Measurements from ENCODE around the gene SLC7A6. TPM values are rescaled to one million over a fixed set of nuclear protein-coding genes. Genes with fewer than 3 reads are reported as not detected.

The SLC7A6 gene
- total RNA-seq, 1 experiment from 2014 or later: 19.8 TPM

DNA sequence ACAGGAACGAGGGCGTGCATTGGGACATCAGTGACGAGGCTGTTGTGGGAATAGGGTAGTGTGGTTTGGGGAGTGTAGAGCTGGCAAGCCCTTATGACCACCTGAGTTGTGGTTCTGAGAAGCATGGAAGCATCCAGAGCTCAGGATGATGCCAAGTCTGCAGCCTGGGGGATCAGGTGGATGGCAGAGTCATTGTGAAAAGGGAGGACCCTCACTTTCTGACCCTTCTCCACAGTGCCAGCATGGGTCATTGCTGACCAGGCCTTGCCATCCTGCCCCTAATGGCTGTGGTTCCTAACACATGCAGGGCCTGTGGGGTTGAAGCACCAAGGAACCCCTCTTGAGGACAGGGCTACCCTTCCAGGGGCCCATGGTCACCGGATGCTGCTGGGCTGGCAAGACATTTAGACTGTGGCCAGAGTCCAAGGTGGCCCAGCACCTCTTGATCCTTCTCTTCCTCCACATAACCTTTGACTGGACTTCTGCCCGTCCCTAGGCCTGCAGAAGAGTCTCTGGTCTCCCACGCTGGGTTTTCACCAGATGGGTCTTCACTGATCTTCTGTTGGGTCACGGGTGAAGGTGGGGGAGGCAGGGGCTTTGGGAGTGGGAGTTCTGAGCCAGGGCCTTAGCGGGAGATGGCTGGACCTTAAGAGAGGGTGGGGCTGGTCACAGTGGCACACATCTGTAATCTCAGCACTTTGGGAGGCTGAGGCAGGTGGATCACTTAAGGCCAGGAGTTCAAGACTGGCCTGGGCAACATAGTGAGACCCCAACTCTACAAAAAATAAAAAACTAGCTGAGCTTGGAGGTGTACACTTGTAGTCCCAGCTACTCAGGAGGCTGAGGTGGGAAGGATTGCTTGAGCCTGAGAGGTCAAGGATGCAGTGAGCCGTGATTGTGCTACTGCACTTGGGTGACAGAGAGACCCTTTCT, 21.1 kb upstream of the SLC7A6 start:
- Histone ChIP-seq H3K27me3 (ENCODE audit: control insufficient read depth, insufficient read depth, low read length) (peaks cover 18% of the 10 kb centered on the region), H3K4me3 (ENCODE audit: insufficient read depth, low read depth, low read length) (no peak overlapping the region), H3K36me3 (replicated peaks; ENCODE audit: control insufficient read depth, insufficient read depth, low read length) (no peaks in the 10 kb centered on the region)
- peak; percentile 7 for DNase-seq

- Histone ChIP-seq H3K27me3 (ENCODE audit: control insufficient read depth, insufficient read depth, low read length) (peaks cover 18% of the 10 kb centered on the region), H3K4me3 (ENCODE audit: insufficient read depth, low read depth, low read length) (peak overlapping the region; percentile 86), H3K36me3 (replicated peaks; ENCODE audit: control insufficient read depth, insufficient read depth, low read length) (no peaks in the 10 kb centered on the region; the same call in 1 of the 2 replicates)
- DNase-seq: no peak
Observed at GRCh38 chr16:68244481-68244902, 19.8 kb upstream of the SLC7A6 start.

GRCh38 chr16:68244903-68245853, 19.1 kb upstream of the SLC7A6 start, which contains the start of gene PLA2G15:
PLA2G15 (plus strand) TSS chr16:68245373; CDS start chr16:68245427, 54 bp downstream.
- peak; percentile 100 for DNase-seq
- Histone ChIP-seq H3K27me3 (ENCODE audit: control insufficient read depth, insufficient read depth, low read length) (peaks cover 18% of the 10 kb centered on the region), H3K36me3 (replicated peaks; ENCODE audit: control insufficient read depth, insufficient read depth, low read length) (no peaks in the 10 kb centered on the region; the same call in 1 of the 2 replicates), H3K4me3 (ENCODE audit: insufficient read depth, low read depth, low read length) (peak within 1 kb of the TSS; percentile 86)

- Histone ChIP-seq H3K36me3 (replicated peaks; ENCODE audit: control insufficient read depth, insufficient read depth, low read length) (no peaks in the 10 kb centered on the region; the same call in 1 of the 2 replicates), H3K4me3 (ENCODE audit: insufficient read depth, low read depth, low read length) (no peak overlapping the region), H3K27me3 (ENCODE audit: control insufficient read depth, insufficient read depth, low read length) (peaks cover 18% of the 10 kb centered on the region)
- peak; percentile 16 for DNase-seq
Observed at GRCh38 chr16:68246121-68246520, 18.2 kb upstream of the SLC7A6 start.

- DNase-seq: no peak
- Histone ChIP-seq H3K36me3 (replicated peaks; ENCODE audit: control insufficient read depth, insufficient read depth, low read length) (no peaks in the 10 kb centered on the region; the same call in 1 of the 2 replicates), H3K4me3 (ENCODE audit: insufficient read depth, low read depth, low read length) (no peak overlapping the region), H3K27me3 (ENCODE audit: control insufficient read depth, insufficient read depth, low read length) (peaks cover 18% of the 10 kb centered on the region)
Observed at GRCh38 chr16:68246666-68247065, 17.7 kb upstream of the SLC7A6 start.

- DNase-seq: no peak
- Histone ChIP-seq H3K4me3 (ENCODE audit: insufficient read depth, low read depth, low read length) (no peak overlapping the region), H3K36me3 (replicated peaks; ENCODE audit: control insufficient read depth, insufficient read depth, low read length) (no peaks in the 10 kb centered on the region; the same call in 1 of the 2 replicates), H3K27me3 (ENCODE audit: control insufficient read depth, insufficient read depth, low read length) (peaks cover 18% of the 10 kb centered on the region)
Observed at GRCh38 chr16:68247400-68247799, 16.9 kb upstream of the SLC7A6 start.

GRCh38 chr16:68247932-68248331, 16.4 kb upstream of the SLC7A6 start:
- peaks cover 18% of the 10 kb centered on the region for H3K27me3 ChIP-seq (ENCODE audit: control insufficient read depth, insufficient read depth, low read length)
- H3K36me3 ChIP-seq (replicated peaks; ENCODE audit: control insufficient read depth, insufficient read depth, low read length): no peaks in the 10 kb centered on the region; the same call in 1 of the 2 replicates
- H3K4me3 ChIP-seq (ENCODE audit: insufficient read depth, low read depth, low read length): no peak overlapping the region
- DNase-seq: no peak

DNA sequence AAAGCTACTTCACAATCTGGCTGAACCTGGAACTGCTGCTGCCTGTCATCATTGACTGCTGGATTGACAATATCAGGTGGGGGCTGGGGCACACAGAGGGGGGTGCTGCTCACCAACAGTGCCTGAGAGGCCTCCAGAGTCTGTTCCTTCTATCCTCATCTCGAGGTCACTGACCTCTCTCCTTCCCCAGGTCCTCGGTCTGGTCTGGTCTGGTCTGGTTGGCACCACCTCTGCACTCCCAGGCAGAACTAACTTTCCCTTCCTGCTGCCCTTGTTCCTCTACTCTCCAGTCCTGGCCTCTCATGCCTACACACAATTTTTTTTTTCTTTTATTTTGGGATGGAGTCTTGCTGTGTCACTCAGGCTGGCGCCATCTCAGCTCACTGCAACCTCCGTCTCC, 15.0 kb upstream of the SLC7A6 start:
- Histone ChIP-seq H3K27me3 (ENCODE audit: control insufficient read depth, insufficient read depth, low read length) (peaks cover 13% of the 10 kb centered on the region), H3K4me3 (ENCODE audit: insufficient read depth, low read depth, low read length) (no peak overlapping the region), H3K36me3 (replicated peaks; ENCODE audit: control insufficient read depth, insufficient read depth, low read length) (no peaks in the 10 kb centered on the region; the same call in 1 of the 2 replicates)
- DNase-seq: peak; percentile 17

- no peaks in the 10 kb centered on the region; the same call in 1 of the 2 replicates for H3K36me3 ChIP-seq (replicated peaks; ENCODE audit: control insufficient read depth, insufficient read depth, low read length)
- no peak for DNase-seq
Observed at GRCh38 chr16:68250951-68251350, 13.4 kb upstream of the SLC7A6 start.

GRCh38 chr16:68251832-68252231, 12.5 kb upstream of the SLC7A6 start:
- Histone ChIP-seq H3K27me3 (ENCODE audit: control insufficient read depth, insufficient read depth, low read length) (no peaks in the 10 kb centered on the region), H3K4me3 (ENCODE audit: insufficient read depth, low read depth, low read length) (no peak overlapping the region), H3K36me3 (replicated peaks; ENCODE audit: control insufficient read depth, insufficient read depth, low read length) (no peaks in the 10 kb centered on the region; the same call in 1 of the 2 replicates)
- DNase-seq: no peak

More at GRCh38 chr16:68250951-68251350, 13.4 kb upstream of the SLC7A6 start:
- Histone ChIP-seq H3K27me3 (ENCODE audit: control insufficient read depth, insufficient read depth, low read length) (peaks cover 2% of the 10 kb centered on the region; the same call in 1 of the 2 replicates), H3K4me3 (ENCODE audit: insufficient read depth, low read depth, low read length) (no peak overlapping the region)

DNA sequence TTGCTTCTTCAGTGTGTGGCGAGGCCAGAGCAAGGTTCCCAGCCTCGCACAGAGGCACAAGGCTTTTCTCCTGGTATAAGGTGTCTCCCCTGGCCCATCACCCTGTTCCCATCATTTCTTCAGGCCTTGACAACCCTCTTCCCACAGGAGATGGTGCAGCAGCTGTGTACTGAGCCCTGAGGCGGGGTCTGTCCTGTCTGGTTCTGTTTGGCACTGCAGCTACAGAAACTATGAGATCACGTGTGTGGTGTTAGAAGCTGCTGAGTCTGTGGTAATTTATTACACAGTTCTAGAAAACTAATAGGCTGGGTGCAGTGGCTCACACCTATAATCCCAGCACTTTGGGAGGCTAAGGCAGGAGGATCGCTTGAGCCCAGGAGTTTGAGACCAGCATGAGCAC, 11.9 kb upstream of the SLC7A6 start:
- Histone ChIP-seq H3K4me3 (ENCODE audit: insufficient read depth, low read depth, low read length) (no peak overlapping the region), H3K36me3 (replicated peaks; ENCODE audit: control insufficient read depth, insufficient read depth, low read length) (no peaks in the 10 kb centered on the region; the same call in 1 of the 2 replicates)
- no peak for DNase-seq

GRCh38 chr16:68253721-68254120, 10.6 kb upstream of the SLC7A6 start:
- H3K36me3 ChIP-seq (replicated peaks; ENCODE audit: control insufficient read depth, insufficient read depth, low read length): no peaks in the 10 kb centered on the region; the same call in 1 of the 2 replicates
- H3K4me3 ChIP-seq (ENCODE audit: insufficient read depth, low read depth, low read length): no peak overlapping the region
- no peaks in the 10 kb centered on the region for H3K27me3 ChIP-seq (ENCODE audit: control insufficient read depth, insufficient read depth, low read length)
- DNase-seq: no peak

More for the DNA sequence above, 11.9 kb upstream of the SLC7A6 start:
- H3K27me3 ChIP-seq (ENCODE audit: control insufficient read depth, insufficient read depth, low read length): no peaks in the 10 kb centered on the region

- DNase-seq: peak; percentile 38
- no peak overlapping the region for H3K4me3 ChIP-seq (ENCODE audit: insufficient read depth, low read depth, low read length)
- no peaks in the 10 kb centered on the region; the same call in none of the 2 replicates for H3K36me3 ChIP-seq (replicated peaks; ENCODE audit: control insufficient read depth, insufficient read depth, low read length)
- no peaks in the 10 kb centered on the region for H3K27me3 ChIP-seq (ENCODE audit: control insufficient read depth, insufficient read depth, low read length)
Observed at GRCh38 chr16:68255712-68256111, 8.6 kb upstream of the SLC7A6 start.
